HG02981 (cell line): ENCODE results near the gene LSS.

Experiments
- ATAC-seq: cut with Tn5 transposase; IDR thresholded peaks from one replicate; pipeline ENCODE4 v1.9.1; 2021; ENCODE audit warnings: mild to moderate bottlenecking, moderate library complexity; ENCODE audit not compliant: unreplicated experiment

LSS gene

DNA sequence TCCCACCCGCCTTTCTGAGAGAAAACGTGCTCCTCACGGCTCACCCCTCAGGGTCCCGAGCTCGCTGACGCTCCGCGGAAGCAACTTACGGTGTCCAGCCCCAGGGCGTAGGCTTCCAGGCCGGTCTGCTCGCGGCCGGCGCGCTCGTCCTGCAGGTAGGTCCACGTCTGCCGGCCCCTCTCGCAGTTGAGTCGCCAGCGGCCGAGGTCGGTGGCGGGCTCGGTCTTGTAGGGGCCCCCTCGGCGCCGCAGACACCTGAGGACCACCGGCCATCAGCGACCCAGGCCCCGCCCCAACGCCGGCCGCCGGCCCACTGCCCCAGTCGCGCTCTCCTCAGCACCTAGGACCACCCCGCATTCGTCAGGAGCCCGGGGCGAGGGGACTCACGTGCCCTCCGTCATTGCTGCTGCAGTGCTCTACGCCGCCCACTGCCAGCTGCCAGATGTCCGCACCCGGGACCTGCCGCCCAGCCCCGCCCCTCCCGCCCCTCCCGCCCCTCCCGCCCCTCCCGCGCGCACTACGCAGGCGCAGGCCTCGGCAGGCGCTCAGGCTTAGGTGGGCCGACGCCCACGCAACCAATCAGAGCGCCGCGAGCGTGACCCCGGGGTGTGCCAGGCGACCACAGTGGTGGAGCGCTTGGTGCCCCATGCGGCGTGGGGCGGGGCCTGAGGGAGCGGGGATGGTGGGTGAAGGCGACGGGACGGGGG lies at the start of gene LSS:
Gene LSS, minus strand, starts transcription at position 430 of the 707 bp plus-strand sequence. Its CDS starts 29 bp downstream, at position 401.
- peak; percentile 82 for ATAC-seq

DNA sequence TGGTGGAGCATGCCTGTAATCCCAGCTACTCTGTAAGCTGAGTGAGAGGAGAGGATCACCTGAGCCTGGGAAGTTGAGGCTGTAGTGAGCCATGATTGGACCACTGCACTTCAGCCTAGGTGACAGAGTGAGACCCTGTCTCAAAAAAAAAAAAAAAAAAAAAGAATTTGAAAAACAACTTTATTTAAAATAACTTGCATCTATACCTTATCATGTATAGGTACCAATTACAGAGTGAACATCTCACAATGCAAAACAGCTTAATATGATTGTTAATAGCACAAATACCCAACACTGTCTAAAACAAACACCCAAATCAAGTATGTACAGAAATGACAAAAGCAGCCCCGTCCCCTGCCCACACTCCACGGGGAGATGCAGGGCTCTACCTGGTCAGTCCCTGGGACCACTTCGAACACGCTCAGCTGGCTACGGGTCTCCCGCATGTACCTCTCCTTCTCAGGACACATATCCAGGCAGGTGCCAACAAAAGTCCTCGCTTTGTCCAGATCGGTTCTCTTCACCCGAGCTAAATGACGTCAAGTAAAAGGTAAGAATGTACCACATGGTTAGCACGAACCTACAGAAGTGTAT lies 46.3 kb upstream of the LSS start:
- no peak for ATAC-seq

DNA sequence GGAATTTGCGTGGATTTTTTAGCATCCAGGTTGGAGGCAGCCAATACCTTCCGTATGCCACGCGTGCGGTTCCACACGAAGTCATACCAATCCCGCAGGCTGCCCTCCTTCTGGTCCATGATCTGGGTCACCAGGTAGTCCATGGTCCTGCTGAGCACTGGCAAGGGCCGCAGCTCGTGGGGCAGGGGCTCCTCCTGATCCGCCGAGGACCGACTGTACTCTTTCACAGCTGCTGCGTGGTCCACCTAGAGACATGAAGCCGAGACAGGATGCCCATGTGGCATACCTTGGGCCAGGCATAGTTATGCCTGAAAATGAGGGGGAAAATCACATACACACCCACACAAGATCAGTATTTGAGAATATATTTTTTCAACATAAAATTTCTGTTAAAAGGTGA lies 44.8 kb upstream of the LSS start:
- no peak for ATAC-seq

DNA sequence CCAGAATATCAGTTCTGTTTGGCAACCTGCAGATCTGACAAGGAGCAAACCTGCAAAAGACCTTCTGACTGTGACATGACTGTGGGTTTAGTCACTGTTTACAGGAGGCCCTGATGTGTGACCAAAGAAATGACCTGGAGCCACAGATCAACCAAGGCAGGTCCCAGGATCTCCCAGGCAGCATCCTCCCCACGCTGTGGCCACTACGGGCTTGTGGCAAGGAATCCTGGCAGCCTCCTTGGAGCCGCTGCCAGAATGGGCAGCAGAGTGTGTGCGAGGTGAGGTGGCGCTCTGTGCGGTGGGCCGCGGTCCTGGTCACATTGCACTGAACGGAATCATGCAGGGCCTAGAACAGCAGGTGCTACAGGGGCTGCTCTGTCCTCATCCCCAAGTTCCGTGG lies 40.9 kb upstream of the LSS start:
- ATAC-seq: no peak

DNA sequence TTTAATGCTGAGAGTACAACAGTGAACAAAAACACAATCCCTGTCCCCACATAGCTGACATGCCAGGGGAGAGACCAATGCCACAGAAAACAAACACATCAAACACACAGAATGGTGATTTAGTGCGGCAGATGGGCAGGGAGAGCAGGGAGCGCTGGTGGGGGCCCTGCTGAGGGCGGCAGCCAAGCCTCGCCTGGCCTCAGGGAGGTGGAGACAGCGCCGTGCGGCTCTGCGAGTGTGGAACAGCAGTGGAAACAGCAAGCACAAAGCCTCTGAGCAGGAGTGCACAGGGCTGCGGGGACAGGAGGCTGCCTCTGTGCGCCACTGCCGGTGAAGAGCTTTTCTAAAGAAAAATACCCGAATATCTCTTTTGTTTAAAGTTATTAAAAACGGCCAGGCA lies 39.8 kb upstream of the LSS start:
- ATAC-seq: no peak

DNA sequence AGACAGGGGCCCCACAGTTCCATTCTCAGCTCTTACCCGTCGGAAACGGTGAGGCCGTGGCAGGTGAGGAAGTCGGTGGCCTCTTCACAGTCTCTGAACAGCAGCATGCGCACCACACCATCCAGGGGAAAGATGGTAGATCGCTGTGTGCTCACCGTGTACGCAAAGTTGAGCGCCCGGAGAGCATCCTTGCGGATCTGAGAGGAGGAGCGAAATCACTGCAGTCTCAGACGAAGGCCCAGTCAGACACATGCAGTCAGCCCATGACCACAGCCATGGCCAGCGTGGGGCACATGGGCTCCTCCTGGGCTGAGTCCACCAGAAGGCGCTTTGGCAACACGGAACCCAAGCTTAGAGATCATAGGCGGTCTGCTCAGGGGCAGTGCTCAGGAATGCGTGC lies 38.4 kb upstream of the LSS start:
- ATAC-seq: no peak

DNA sequence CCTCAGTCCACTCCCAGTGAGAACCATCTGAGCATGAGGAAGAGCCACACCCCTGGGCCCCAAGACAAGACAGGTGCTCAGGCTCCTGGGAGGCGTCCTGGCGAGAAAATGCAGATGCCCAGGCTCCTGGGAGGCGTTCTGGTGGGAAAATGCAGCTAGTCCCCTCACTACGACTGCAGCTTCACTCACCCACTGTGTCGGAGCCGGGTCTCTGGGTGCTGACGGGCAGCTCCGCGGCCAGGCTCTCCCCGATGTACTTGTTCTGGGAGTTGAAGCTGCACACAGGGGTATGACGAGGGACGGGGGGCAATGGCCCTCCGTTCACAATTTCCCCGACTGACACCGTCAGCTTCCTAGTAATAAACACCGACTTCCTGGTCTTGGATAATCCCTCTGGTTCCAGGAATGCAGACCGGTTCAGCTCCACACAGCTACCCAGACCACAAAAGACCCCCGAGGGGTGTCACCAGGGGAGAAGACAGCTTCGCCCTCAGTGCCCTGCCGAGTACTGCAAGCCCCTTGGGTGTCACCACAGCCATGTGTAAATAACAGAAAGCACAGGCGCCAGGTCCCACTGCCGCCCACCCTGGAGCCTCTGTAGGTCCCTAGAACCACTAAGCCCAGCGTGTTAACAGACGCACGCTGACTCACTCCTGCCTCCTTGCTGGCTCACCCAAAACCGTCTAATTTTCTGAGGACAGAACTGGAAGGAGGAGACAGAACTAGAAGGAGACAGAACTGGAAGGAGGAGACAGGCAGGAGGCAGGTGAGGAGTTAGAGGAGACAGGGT lies 37.4 kb upstream of the LSS start:
- ATAC-seq: no peak

DNA sequence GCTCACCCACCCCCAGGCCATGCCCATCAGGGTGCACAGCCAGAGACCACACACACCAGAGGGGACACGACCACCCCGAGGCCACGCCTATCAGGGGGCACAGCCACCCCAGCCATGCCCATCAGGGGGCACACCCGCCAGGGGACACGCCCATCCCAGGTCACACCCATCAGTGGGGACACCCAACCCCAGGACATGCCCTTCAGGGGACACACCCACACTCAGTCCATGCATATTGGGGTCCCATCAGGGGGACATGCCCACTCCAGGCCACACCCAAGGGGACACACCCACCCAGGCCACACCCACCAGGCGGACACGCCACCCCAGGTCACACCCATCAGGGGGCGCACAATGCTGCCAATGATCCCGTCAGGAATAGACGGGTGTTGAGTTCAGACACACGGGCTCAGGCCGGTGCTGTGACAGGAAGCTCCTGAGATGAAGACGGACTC lies 36.1 kb upstream of the LSS start:
- ATAC-seq: no peak

DNA sequence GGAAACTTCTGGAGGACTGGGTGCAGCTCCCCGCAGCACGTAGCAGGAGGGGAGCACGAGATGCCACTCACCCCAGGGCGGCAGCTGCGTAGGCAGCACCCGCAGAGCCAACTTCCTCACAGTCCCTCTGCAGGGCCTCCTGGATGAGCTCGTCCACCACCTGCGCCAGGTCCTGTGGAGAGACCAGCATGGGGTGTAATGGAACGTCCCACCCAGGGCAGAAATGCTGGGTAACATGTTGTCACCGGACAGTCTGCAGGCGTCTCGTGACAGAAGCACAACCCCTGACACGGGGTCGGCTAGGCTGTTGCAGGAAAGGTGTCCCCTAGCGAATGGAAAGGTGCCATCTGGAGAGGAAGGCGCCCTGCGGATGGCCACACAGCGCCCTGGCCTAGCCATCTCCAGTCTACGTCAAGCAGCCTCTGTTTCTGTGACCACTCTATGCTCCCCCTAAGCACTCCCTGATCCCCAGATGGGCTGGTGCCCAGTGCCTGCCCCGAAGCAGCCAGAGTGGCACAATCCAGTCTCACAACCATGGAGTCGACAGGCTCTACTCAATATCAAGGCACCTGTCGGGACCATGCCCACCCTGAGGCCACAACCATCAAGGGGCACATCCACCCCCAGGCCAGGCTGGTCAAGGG lies 35.6 kb upstream of the LSS start:
- no peak for ATAC-seq

DNA sequence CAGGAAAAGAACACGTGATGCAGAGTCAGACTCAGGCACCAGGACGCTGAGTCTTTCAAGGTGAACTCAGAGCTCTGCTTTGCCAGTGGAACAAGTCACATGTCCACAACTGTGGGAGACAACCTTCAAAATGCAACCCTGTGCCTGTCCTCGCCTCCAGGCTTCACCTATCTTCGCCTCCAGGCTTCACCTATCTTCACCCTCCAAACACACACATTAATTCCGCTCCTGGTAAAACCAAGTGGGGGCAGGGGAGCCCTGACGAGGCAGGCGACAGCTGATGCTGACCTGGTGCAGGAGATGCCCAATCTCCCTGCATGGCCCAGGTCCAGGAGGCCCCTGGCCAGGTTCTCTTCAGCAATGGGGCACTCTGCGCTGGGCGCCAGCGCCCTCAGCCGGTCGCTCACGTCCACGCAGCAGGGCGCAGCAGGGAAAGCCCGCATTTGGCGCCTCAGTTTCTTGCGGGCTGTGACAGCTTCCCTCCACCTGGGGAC lies 28.0 kb upstream of the LSS start:
- no peak for ATAC-seq

DNA sequence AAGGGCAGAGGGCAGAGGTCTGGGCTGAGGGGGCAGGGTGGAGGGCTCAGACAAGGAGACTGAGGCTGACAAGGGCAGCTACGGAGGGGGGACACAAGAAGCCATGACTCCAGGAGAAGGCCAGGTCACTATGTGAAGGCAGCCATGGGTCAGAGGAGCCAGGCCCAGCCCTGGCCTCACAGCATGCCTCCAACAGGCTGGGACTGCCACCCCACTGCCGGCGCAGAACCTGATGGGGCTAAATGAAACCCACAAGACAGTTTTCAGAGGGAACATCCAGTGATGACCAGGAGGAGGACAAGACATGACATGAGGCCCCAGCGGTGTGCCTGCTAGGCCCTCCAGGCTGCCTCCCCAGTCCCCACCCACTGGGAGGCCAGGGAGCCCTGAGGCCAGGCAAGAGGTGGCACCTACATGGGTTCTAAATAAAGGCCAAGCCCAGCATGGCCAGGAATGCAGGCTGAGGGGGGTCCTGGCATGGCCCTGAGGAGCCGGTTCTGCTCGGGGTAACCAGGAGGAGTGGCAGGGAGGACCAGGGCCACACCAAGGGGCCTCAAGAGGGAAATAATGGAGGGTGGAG lies 27.3 kb upstream of the LSS start:
- ATAC-seq: no peak

DNA sequence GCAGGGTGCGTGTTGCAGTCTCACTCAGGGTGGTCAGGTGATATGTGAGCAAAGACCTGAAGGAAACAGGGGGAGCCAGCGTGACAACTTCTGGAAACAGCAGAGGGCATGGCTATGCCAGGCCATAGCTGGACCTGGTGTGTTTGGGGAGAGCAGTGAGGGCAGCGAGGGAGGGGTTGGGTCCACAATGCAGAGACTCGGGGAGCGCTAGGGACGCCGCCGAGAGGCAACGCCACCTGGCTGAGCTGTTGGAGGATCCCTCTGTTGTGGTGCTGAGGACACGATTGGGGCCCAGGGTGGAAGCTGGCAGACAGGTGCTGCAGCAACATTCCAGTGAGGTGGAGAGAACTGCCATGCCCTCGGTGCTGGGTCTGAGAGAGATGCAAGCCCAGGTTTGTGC lies 26.6 kb upstream of the LSS start:
- ATAC-seq: no peak

DNA sequence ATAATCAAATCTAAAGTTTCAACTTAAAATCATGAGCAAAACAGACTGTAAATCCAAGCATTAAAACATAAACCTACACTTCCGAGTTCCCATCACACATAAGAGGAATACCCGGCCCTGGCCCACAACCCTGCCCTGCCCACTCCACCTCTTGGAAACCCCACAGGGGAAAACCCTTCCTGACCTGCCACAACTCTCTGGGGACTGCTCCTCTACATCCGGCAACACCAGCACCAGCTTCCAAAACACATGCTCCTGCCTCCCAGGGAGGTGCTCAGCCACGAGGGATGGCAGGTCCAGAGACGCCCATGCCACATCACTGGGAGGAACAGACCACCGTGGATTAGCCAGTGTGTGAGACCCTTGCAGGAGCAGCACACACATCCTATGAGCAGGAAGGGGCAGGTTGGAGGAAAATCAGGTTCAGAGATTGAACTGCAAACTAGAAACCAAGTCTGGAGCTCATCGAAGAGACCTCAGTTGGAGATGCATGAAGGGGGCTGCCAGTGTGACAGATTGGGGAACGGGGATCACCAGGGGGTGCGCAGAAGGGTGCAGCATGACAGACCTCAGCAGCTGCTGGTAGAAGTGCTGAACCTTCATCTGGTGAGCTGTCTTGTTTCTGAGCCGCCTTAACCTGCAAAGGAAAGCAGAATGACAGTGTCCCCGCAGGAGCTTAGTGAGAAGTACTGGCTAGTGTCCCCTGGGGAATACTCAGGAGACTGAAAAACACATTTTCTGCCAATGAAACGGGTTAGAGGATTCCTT lies 25.8 kb upstream of the LSS start:
- no peak for ATAC-seq

DNA sequence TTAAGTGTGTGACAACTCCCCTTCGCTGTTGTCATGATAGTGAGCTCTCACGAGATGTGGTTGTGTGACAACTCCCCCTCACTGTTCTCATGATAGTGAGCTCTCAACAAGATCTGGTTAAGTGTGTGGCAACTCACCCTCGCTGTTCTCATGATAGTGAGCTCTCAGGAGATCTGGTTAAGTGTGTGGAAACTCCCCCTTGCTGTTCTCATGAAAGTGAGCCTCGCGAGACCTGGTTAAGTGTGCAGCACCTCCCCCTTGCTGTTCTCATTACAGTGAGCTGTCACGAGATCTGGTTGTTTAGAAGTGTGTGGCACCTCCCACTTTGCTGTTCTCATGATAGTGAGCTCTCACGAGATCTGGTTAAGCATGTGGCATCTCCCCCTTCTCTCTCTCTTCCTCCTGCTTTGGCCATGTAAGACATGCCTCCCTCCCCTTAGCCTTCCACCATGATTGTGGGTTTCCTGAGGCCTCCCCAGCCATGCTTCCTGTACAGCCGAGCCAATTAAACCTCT lies 25.1 kb upstream of the LSS start:
- peak; percentile 56 for ATAC-seq

DNA sequence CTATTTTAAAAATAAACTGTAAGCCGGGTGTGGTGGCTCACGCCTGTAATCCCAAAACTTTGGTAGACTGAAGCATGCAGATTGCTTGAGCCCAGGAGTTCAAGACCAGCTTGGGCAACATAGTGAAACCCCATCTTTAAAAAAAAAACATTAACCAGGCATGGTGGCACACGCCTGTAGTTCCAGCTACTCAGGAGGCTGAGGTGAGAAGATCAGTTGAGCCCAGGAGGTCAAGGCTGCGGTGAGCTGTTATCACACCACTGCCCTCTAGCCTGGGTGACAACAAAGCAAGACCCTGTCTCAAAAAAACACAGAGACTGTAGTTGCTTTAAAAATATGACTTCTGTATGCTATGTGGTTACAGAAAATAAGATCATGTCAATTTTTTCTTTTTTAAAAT lies 24.3 kb upstream of the LSS start:
- ATAC-seq: no peak

DNA sequence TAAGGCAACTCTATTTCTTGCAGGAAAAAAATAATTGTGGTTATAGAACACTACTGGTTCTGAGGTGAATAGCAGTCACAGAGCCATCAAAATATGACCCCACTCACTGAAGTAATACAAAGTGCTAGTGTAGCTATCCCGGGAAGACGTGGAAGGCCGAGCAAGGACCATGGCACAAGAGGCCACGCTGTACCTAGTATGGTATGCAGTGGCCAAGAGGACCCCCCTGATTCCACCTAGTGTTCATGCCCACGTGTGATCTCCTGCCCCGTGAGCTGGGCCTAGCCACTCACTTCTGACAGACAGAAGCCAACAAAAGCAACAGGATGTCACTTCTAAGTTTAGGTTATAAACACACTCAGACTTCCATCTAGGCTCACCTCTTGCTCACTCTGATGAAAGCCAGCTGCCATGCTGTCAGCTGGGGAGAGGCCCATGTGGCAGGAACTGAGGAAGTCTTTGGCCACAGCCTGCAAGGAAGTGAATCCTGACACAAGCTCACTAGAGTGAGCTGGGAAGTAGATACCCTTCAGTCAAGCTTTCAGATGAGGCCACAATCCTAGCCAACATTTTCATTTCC lies 21.7 kb upstream of the LSS start:
- ATAC-seq: no peak

DNA sequence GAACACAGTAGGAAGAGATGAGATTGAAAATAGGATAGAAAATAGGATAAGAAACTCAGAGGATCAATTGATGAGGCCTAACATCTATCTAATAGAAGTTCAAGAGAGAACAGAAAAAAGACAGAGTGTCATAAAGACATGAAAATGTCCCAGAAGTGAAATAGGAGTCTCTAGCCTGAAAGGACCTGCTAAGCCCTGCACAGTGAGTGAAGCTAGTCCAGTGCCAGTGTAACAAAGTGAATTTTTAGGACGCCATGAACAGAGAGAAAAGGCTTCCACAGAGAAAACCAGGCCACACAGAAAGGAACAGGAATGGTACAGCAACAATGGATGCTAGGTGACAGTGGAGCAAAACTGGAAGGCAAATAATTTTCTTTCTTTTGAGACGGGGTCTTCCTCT lies 20.3 kb upstream of the LSS start:
- no peak for ATAC-seq

DNA sequence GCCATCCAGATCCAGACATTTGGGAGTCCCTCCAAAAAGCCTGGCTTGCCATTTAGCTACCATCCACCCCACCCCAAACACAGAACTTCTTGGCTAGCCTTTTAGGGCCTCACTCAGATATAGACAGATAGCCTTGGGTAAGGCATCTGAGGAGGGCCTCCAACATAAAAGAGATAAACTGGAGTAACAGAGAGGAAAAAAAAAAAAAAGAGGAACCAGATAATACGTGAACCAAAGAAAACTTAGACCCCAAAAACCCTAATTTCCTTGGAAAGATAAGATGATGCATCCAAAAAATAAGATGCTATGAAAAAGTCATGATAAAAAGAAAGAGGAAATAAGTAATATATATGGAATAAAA lies 19.8 kb upstream of the LSS start:
- ATAC-seq: no peak

DNA sequence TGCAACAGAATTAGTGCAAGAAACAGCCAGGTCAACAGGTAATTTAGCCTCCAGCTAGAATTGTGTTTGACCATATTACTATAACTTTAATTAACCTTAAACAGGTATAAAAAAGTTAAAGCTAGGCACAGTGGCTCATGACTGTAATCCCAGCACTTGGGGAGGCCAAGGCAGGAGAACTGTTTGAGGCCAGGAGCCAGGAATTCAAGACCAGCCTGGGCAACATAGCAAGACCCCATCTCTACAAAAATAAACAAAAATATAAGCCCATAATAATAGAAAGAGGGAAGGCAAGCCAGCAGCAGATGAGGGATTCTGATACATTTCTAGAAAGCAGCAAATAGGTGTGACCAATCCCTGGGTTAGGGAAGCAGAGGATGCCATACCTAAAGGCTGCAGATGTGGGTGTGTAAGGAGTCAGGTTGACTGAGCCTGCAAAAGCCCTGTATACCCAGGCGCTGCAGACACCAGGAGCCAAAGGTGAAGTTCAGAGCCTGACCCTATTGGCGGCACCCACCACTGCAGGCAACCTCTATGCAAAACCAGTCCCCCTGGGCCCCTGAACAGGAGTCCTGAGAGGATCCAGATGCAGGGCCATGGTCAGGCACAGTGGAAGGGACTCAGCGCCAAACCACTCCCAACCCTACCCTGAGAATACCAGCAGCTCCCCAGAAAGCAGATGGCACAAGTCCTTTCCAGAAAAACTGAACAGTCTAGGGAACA lies 19.3 kb upstream of the LSS start:
- ATAC-seq: no peak
